Endothelial cell (in vitro differentiated cells): ENCODE results near the gene PCARE. TPM values are rescaled to one million over a fixed set of nuclear protein-coding genes. Genes with fewer than 3 reads are reported as not detected.

Experiments used
- DNase-seq: peaks from one replicate; pipeline ENCODE4 v3.0.0; 2021; ENCODE audit warnings: low spot score
- H3K27ac Mint-ChIP-seq: one replicate; pipeline ENCODE4 v1.8.0; 2021; ENCODE audit warnings: mixed read lengths, inconsistent platforms; ENCODE audit not compliant: unreplicated experiment
- H3K27me3 Mint-ChIP-seq: one replicate; pipeline ENCODE4 v1.8.0; 2021; ENCODE audit warnings: mild to moderate bottlenecking, moderate library complexity, mixed read lengths, inconsistent platforms; ENCODE audit not compliant: unreplicated experiment
- H3K36me3 Mint-ChIP-seq: one replicate; pipeline ENCODE4 v1.8.0; 2021; ENCODE audit warnings: mild to moderate bottlenecking, low read depth, mixed read lengths, inconsistent platforms; ENCODE audit not compliant: unreplicated experiment
- H3K4me1 Mint-ChIP-seq: one replicate; pipeline ENCODE4 v1.8.0; 2021; ENCODE audit warnings: mild to moderate bottlenecking, mixed read lengths, inconsistent platforms; ENCODE audit not compliant: unreplicated experiment
- H3K4me3 Mint-ChIP-seq: one replicate; pipeline ENCODE4 v1.8.0; 2021; ENCODE audit warnings: mild to moderate bottlenecking, mixed read lengths, inconsistent platforms; ENCODE audit not compliant: unreplicated experiment
- H3K9me3 Mint-ChIP-seq: one replicate; pipeline ENCODE4 v1.8.0; 2021; ENCODE audit warnings: mixed read lengths, inconsistent platforms; ENCODE audit not compliant: unreplicated experiment
- CTCF ChIP-seq: fragments of 200-600 bp; sonication (generic); IDR thresholded peaks from one replicate; pipeline ENCODE4 v1.5.0; 2021; ENCODE audit warnings: antibody characterized with exemption; ENCODE audit not compliant: unreplicated experiment
- total RNA-seq: library from RNA; stranded (reverse); fragmentation: NEBNext Ultra II Directional; extraction: Animal tissue kit (Norgen Biotek cat#: 25700); gene quantifications from one replicate; pipeline ENCODE4 v1.2.1, GENCODE V29; 2021; ENCODE audit not compliant: unreplicated experiment

PCARE gene
- total RNA-seq, 1 donor from 2014 or later = not detected

DNA sequence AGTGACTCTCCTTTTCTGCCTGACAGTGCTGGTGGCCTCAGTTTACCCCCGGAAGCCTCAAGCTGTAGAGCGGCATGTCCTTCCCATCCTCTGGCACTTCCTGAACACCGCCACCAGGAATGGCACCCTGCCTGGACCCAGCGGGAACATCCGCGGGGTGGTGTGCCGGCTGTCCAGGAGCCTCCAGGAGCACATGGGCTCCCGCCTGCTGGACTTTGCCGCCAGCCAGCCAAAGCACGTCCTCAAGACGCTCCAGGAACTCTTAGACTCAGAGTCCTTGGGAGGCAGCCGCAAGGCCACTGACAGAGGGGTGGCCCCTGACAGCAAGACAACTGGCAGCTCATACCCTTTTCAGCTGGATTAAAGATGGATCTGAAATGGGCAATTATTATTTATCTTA is 22.6 kb downstream of the PCARE start:
- DNase-seq = no peak
- H3K4me1 Mint-ChIP-seq = peaks cover 4% of the 10 kb centered on the region
- no peak overlapping the region for H3K27ac Mint-ChIP-seq
- peaks cover 3% of the 10 kb centered on the region for H3K27me3 Mint-ChIP-seq
- no peak overlapping the region for H3K4me3 Mint-ChIP-seq
- no peak for TF ChIP-seq CTCF
- no peaks in the 10 kb centered on the region for H3K9me3 Mint-ChIP-seq
- no peaks in the 10 kb centered on the region for H3K36me3 Mint-ChIP-seq

DNA sequence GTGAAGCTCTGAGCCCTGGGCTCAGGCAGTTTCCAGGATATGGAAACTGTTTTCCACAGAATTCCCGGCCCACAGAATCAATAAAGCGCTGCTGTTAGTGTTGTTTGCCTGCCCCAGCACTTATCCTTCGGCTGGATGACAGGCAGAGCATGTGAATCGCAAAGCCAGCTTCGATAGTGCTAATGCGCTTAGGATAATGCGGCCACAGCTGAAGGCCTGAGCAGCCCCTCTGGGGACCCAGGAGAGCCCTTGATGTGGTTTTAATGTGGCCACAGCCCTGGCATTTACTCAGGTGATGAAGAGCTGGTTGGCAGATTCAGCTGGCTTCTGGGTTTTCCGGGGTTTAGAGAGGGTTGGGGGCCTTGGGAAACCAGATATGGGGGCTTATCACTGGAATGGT is 23.7 kb downstream of the PCARE start:
- Mint-ChIP-seq H3K4me3 (no peak overlapping the region), H3K4me1 (peaks cover 4% of the 10 kb centered on the region), H3K36me3 (no peaks in the 10 kb centered on the region), H3K9me3 (no peaks in the 10 kb centered on the region), H3K27ac (no peak overlapping the region), H3K27me3 (peaks cover 3% of the 10 kb centered on the region)
- no peak for DNase-seq
- no peak for TF ChIP-seq CTCF

- H3K4me1 Mint-ChIP-seq = no peaks in the 10 kb centered on the region
- no peaks in the 10 kb centered on the region for H3K9me3 Mint-ChIP-seq
- no peak overlapping the region for H3K4me3 Mint-ChIP-seq
- no peaks in the 10 kb centered on the region for H3K36me3 Mint-ChIP-seq
- H3K27ac Mint-ChIP-seq = no peak overlapping the region
- TF ChIP-seq CTCF = no peak
- H3K27me3 Mint-ChIP-seq = peaks cover under 1% of the 10 kb centered on the region
- DNase-seq = no peak
Observed at GRCh38 chr2:29047083-29047845, 27.1 kb downstream of the PCARE start.

DNA sequence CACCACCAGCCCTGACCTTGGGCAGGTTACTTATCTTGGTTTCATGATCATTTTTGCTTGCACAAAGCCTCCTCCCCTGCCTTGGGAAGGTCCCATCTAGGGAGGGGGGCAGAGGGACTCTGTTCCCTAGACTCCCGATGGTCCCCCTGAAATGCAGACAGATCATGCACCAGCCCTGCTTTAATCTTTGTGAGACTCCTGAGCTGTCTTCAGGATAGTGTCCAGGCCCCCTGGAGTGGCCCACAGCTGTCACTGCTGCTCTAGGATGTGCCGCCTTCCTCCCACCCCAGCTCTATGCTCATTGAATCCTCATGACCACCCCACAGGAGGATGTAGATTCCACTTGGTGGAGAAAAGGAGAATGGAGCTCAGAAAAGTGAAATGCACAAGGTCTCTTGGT is 28.0 kb downstream of the PCARE start:
- TF ChIP-seq CTCF = no peak
- Mint-ChIP-seq H3K36me3 (no peaks in the 10 kb centered on the region), H3K4me3 (no peak overlapping the region), H3K27ac (no peak overlapping the region), H3K9me3 (no peaks in the 10 kb centered on the region), H3K4me1 (no peaks in the 10 kb centered on the region), H3K27me3 (no peaks in the 10 kb centered on the region)
- DNase-seq = no peak

GRCh38 chr2:29044459-29044858 is 29.9 kb downstream of the PCARE start:
- Mint-ChIP-seq H3K27me3 (no peaks in the 10 kb centered on the region), H3K36me3 (no peaks in the 10 kb centered on the region), H3K9me3 (no peaks in the 10 kb centered on the region), H3K27ac (no peak overlapping the region), H3K4me1 (no peaks in the 10 kb centered on the region), H3K4me3 (no peak overlapping the region)
- DNase-seq = no peak
- no peak for TF ChIP-seq CTCF
